GM18517 (cell line): ENCODE measurements around the gene BCDIN3D.

Source experiments
- ATAC-seq: cut with Tn5 transposase; IDR thresholded peaks from one replicate; pipeline ENCODE4 v1.9.1; 2021; ENCODE audit warnings: mild to moderate bottlenecking, moderate library complexity; ENCODE audit not compliant: unreplicated experiment

The BCDIN3D gene

GRCh38 chr12:49823951-49824350 lies 19.0 kb downstream of the BCDIN3D start:
- ATAC-seq = no peak

DNA sequence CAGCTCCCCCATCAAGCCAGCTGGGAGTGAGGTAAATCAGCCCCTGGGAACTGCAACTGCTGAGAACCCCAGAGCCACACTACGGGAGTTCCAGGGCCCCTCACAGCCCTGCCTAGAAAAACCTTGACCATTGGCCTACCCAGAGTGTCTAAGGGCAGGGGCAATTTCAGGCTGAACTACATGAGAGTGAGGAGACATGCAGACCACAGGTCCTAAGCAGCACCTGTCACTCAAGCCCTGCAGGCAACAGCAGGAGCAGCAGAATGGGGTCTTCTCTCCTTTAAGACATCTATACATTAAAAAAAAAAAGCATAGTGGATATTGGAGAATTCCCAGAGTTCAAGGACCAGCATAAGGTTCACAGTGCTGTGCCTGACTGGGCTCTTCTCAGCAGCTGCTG lies 19.6 kb downstream of the BCDIN3D start:
- ATAC-seq = no peak

GRCh38 chr12:49821373-49822287 lies 21.3 kb downstream of the BCDIN3D start:
- no peak for ATAC-seq

DNA sequence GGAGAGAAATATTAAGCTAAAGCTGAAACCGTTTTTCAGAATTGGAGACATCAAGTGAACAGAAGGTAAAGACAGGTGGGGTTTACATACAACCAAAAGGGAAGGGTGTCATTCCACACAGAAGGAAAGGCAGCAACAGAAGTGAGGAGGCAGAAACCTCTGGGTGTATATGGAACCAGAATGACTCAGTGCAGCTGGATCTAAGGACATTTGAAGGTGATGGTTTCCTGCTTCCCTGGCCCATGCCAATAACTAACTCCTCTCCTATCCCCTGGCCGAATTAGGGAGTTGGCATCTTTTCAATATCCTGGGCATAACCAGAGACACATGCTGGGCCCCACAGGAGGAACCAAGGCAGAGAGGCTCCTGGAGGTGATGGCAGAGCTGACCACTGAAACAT lies 23.1 kb downstream of the BCDIN3D start:
- no peak for ATAC-seq

DNA sequence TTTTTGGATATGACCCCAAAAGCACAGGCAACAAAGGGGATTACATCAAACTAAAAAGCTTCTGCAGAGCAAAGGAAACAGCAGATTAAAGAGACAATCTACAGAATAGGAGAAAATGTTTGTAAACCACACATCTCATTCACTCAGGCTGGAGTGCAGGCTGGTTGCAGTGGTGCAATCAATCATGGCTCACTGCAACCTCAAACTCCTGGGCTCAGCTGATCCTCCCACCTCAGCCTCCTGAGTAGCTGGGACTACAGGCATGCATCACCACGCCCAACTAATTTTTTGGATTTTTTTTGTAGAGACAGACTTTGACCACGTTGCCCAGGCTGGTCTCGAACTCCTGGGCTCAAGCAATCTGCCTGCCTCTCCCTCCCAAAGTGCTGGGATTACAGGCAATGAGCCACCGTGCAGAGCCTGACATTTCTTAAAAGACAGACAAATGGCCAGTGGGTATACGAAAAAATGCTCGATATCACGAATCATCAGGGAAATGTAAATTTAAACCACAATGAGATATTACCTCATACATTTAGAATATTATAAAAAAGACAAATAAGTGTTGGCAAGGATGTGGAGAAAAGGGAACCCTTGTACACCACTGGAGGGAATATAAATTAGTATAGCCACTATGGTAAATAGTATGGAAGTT lies 24.5 kb downstream of the BCDIN3D start:
- no peak for ATAC-seq

DNA sequence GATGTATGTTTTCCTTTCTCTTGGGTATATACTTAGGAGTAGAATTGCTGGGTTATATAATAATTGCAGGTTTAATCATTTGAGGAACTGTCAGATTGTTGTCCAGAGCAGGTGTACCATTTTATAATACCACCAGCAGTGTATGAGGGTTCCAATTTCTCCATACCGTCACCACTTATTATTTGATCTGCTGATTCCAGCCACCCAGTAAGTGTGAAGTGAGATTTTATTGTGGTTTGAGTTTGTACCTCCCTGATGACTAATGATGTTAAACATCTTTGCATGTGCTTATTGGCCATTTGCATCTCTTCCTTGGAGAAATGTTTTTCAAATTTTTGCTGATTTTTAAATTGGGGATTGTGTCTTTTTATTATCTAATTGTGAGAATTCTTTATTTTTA lies 29.8 kb downstream of the BCDIN3D start:
- ATAC-seq = no peak

DNA sequence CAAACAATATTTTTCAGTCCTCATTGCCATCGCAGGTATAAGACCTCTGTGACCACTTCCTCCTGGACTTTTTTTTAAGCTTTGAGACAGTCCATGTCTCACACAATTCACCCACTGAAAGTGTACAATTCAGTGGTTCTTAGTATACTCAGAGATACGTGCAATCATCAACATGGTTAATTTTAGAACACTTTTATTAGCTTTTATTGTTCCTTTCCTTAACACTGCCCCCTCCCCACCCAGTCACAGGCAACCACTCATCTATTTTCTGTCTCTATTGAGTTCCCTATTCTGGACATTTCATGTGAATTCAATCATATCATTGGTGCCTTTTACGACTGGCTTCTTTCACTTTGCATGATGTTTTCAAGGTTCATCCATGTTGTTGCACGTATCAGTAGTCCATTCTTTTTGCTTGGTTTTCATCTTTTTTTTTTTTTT lies 30.9 kb downstream of the BCDIN3D start:
- no peak for ATAC-seq

DNA sequence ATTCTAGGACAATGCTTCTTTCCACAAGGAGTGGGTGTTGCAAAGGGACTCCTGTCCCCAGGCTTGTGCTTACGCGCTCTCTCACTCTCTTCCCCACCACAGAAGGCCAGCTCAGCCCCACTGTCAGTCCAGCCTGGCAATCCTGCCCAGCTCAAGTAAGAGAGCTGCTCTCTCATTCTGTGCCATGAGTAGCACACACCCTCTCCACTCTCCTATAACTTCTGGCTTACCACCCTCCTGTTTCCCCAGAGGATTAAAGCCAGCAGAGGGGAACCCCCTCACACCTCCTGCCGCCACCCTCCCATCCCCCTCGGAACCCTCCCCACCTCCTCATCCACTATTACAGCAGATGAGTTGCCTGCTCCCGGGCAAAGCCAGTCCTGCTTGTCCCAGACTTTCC lies 31.8 kb downstream of the BCDIN3D start:
- no peak for ATAC-seq

DNA sequence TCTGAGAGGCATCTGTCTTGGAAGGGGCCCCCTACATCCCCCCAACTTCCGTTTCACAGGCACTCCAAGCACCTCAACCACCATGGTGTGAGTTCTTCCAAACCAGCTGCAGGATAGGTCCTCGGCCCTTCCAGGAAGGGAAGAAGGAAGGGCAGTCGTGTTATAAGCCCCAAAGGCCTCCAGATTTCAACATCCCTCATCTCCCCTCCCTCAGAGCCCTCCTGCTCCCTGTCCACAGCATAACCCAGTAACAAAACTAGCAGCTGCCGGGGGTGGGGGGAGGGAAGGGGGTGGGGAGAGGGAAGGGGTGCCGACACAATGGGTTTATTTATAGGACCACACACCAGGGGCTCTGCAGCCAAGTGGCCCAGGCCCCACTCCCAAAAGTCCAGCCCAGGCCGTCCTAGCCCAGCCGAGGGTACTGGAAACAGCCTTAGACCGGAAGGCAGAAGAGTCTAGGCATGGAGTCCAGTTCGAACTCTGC lies 33.0 kb downstream of the BCDIN3D start:
- no peak for ATAC-seq

DNA sequence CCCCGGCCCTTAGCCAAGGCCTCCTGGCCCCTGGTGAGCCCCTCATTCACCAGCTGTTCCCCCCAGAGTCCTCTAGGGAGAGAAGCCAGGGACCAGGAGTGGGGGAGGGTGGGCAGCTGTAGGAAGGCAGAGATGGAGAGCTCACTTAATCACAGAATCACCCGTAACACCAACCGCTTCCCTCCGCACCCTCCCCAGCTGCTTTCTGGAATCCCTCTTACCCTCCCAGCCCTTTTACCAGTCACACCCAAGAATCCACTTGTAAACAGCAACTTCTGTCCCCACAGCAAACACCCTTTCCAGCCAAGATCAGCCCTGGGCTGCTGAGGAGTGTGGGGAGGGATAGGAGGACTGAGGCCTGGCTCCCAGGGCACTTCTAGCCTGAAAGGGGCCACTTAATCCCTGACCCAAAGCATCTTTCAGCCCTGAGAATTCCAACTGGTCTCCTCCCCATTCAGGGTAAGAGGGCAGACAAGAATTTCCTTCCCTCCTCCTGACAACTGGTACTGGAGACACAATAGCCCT lies 33.5 kb downstream of the BCDIN3D start:
- ATAC-seq = no peak

GRCh38 chr12:49808686-49809380 lies 34.1 kb downstream of the BCDIN3D start:
- ATAC-seq = no peak

DNA sequence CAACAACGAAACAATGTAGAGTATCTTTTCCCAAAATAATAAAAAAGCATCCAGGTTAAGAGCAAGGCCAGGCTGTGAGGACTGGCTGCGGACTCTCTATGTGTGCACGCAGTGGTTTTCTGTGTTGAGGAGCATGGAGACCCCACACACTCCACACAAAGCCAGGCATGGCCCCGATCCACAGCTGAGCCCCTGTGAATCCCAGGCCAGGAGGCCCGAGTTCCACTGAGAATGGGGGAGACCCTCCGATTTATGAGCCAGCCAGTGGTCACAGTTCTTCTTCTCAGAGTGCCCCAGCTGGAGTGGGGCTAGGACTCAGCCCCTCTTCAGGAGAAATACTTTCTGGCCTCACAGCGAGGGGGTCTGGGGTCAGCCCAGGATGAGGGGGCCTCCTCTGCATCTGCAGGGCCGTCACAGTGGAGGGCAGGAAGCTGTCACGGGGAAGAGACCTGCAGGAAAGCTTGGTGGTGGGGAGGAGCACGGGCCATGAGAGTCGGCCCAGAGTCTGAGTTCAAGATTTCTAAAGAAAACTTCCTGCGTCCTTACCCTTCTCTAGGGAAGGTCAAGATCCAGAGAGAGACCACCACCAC lies 34.8 kb downstream of the BCDIN3D start:
- ATAC-seq = no peak

DNA sequence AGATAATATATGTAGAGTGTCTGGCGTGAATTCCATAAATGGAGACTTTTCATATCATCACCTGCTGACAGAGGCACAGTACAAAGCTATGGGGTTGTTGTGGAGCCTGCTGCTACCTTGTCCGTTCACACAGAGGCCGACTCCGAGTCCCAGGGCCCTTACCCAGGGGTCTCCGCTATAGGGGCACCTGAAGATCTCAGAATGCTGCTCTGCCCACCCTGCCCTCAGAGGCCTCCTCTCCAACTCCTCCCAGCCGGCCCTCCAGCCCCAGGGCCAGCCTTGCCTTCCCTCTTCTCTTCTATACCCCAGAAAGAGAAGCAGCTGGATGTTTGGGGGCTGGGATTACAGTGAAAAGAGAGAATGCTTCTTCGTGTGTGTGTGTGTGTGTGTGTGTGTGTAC lies 36.0 kb downstream of the BCDIN3D start:
- no peak for ATAC-seq

DNA sequence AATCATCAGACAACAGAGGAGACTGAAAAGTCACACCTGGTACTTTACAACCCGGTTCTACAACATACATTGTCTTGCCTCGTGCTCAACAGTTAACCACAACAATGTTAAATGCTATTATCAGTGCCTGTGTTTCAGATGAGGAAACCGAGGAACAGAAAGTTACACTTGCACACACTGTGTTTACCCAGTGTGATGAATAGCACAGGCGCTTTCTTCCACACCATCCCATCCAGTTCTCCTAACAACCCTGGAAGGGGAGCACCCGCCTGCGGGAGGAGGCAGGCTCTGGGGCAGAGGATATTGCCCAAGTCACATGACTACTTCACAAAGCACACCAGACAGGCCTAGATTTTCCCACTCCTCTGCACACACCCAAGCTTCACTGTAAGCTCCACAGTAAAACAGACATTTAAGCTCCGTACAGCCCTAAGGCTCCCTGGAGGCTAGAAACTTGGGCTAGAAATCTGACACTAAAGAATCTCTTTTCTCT lies 36.5 kb downstream of the BCDIN3D start:
- ATAC-seq = no peak

GRCh38 chr12:49805409-49805808 lies 37.5 kb downstream of the BCDIN3D start:
- no peak for ATAC-seq

- ATAC-seq = no peak
Measured at GRCh38 chr12:49804821-49805220, 38.1 kb downstream of the BCDIN3D start.

DNA sequence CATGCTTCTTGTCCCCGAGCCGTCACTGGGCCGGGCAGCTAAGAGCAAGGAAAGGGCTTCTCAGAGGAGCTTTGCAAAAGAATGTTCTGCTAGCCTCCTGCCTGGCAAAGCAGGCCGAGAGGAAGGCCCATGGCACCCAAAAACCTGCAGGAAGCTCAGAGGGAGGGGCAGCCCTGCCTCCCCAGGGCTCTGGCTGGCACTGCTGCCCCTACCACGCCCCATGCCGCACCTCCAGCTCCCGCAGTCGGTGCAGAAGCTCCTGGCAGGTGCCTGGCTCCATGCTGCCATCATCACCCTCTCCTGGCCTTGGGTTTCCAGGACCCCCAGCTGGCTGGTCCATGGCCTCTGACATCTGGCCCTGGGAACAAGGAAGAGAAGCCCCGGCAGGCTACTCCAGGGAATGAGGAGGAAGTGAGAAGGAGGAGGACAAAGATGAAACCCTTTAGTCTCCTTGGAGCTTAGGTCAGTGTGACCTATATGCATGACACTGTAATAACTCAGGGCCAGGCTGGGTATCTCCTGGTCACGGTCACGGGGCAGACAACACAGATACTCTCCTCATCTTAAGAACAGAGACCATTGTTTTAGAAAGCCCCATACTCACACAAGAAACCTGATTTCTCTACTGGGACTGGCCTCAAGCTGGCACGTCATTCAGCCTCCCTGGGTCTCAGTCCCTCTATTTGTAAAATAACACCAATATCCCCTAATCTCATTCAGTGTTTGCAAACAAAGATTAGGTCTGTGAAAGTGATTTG lies 39.0 kb downstream of the BCDIN3D start:
- no peak for ATAC-seq

GRCh38 chr12:49801141-49802063 lies 41.5 kb downstream of the BCDIN3D start:
- ATAC-seq = no peak
